Ectodermal cell (in vitro differentiated cells): Measurements from ENCODE around the gene FADS1. TPM values are rescaled to one million over a fixed set of nuclear protein-coding genes. Genes with fewer than 3 reads are reported as not detected.

ENCODE experiments used
- H3K27ac ChIP-seq: 2 replicates; pipeline ENCODE4 v1.7.0; 2013; ENCODE audit warnings: mild to moderate bottlenecking, low read depth, low read length; ENCODE audit not compliant: insufficient read depth, poor library complexity, severe bottlenecking
- H3K27me3 ChIP-seq: 2 replicates; pipeline ENCODE4 v1.7.0; 2013; ENCODE audit warnings: mild to moderate bottlenecking, low read length; ENCODE audit not compliant: insufficient read depth, control insufficient read depth, poor library complexity, severe bottlenecking
- H3K36me3 ChIP-seq: one replicate; pipeline ENCODE4 v1.7.0; 2013; ENCODE audit warnings: low read length; ENCODE audit not compliant: control insufficient read depth, insufficient read depth
- H3K4me1 ChIP-seq: one replicate; pipeline ENCODE4 v1.7.0; 2013; ENCODE audit warnings: low read length; ENCODE audit not compliant: control insufficient read depth, insufficient read depth
- H3K4me3 ChIP-seq: 2 replicates; pipeline ENCODE4 v1.7.0; 2013; ENCODE audit warnings: low read depth, low read length, control low read depth; ENCODE audit not compliant: insufficient read depth
- H3K9me3 ChIP-seq: 2 replicates; pipeline ENCODE4 v1.7.0; 2013; ENCODE audit warnings: mild to moderate bottlenecking, low read length, moderate library complexity; ENCODE audit not compliant: control insufficient read depth
- WGBS, 2 experiments: methylation state at CpG; one replicate each; pipeline ENCODE4 v1.1.7; 2013; ENCODE audit warnings: missing lambda C conversion rate in 2 of 2; 5-methylcytosine and 5-hydroxymethylcytosine counted together
- polyA plus RNA-seq, 4 experiments: library from polyadenylated mRNA; stranded (reverse); fragments of 50-300 nt; gene quantifications; one replicate each; pipeline ENCODE4 v1.2.3, GENCODE V29; 2013

FADS1 gene
- 186 TPM for polyA plus RNA-seq (2013, experiment 1 of 4)
- 204 TPM for polyA plus RNA-seq (2013, experiment 2 of 4)
- polyA plus RNA-seq (2013, experiment 3 of 4), result 123 TPM
- 136 TPM for polyA plus RNA-seq (2013, experiment 4 of 4)

DNA sequence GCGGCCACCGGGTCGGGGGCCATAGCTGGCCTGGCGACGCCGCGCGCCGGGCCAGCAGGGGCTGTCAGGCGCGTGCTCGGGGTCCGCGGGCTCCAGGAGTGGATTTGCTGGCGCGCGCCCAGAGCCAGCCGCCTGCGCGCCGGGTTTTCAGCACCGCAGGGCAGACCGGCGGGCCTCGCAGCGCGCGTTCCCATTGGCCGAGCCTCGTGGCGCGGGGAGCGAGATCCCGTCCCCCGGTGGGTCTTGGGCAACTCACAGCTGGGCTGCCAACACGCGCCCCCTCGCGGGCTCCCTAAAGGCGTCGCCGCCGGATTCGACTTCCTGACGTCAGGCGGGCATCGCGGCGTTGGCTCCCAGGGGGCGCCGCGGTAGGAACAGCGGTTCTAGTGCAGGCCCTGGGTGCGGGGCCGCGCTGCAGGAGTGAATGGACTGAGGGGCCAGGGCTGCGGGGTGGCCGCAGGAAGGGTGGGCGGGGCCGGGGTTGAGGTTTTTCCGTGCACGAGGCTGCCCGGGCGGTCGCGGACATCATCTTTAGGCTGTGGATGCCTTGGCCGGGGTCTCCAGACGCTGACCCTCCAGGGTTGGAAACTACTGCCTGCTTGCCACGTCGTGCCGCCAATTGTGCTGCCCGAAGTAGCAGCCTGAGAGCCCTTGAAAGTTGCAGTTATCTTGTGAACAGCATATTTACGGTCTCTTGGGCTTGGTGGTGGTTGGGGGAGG lies at the start of gene FADS1:
Gene FADS1 (minus strand): TSS at position 268 of the 720 bp plus-strand sequence. CDS start 74 bp downstream, at position 194.
- H3K36me3 ChIP-seq, result peaks cover 23% of the 10 kb centered on the region
- WGBS, 2 experiments, result 0 to 1% methylated on average over 73 of the region's 73 CpGs
- H3K9me3 ChIP-seq, result no peaks in the 10 kb centered on the region
- H3K4me1 ChIP-seq, result no peaks in the 10 kb centered on the region
- H3K27me3 ChIP-seq, result no peaks in the 10 kb centered on the region
- H3K4me3 ChIP-seq, result peak within 1 kb of the TSS; percentile 86
- H3K27ac ChIP-seq, result peak within 1 kb of the TSS; percentile 96

DNA sequence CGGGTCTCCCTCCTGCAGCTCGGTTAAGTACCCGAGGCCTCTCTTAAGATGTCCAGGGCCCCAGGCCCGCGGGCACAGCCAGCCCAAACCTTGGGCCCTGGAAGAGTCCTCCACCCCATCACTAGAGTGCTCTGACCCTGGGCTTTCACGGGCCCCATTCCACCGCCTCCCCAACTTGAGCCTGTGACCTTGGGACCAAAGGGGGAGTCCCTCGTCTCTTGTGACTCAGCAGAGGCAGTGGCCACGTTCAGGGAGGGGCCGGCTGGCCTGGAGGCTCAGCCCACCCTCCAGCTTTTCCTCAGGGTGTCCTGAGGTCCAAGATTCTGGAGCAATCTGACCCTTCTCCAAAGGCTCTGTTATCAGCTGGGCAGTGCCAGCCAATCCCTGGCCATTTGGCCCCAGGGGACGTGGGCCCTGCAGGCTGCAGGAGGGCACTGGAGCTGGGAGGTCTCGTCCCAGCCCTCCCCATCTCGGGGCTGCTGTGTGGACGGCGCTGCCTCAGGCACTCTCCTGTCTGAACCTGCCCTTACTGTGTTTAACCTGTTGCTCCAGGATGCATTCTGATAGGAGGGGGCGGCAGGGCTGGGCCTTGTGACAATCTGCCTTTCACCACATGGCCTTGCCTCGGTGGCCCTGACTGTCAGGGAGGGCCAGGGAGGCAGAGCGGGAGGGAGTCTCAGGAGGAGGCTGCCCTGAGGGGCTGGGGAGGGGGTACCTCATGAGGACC lies 49.6 kb upstream of the FADS1 start:
- Histone ChIP-seq H3K4me1 (no peaks in the 10 kb centered on the region), H3K27me3 (peaks cover 3% of the 10 kb centered on the region), H3K36me3 (peaks cover 35% of the 10 kb centered on the region), H3K27ac (no peak overlapping the region), H3K9me3 (no peaks in the 10 kb centered on the region), H3K4me3 (no peak overlapping the region)
- 91 to 92% methylated on average over 18 of the region's 18 CpGs for WGBS, 2 experiments

DNA sequence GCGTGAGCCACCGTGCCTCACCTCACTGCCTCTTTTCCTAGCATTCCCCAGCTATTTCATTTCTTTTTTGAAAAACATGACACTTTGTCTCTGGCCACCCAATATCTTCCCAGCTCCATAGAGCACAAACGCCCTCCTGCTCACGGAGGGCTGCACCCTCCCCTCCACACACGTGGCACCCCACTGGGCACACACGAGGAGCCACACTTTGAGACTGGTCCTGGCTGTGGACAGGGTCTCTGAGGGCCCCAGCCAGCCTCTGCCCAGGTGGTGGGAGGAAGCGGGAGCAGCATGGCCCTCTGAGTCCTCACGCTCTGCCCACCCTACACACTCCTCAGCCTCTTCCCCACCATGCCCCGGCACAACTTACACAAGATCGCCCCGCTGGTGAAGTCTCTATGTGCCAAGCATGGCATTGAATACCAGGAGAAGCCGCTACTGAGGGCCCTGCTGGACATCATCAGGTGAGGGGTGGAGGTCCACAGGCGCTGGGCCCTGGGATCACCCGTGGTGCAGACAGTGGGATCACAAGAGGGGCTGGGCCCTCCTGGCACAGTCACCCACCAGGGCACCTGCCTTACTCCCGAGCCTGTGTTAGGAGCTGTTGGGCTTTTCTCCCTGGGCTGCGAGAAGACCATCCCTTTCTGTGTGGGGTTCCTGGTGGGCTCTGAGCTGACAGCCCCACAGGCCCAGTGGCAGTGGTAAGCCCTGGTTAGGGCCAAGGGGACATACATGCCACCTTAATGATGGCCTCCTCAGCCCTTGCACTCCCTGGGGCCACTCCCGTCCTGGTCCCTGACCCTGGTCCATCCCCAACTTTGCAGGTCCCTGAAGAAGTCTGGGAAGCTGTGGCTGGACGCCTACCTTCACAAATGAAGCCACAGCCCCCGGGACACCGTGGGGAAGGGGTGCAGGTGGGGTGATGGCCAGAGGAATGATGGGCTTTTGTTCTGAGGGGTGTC lies 48.3 kb upstream of the FADS1 start:
- Histone ChIP-seq H3K27me3 (no peaks in the 10 kb centered on the region), H3K4me3 (no peak overlapping the region), H3K27ac (no peak overlapping the region), H3K9me3 (no peaks in the 10 kb centered on the region), H3K4me1 (no peaks in the 10 kb centered on the region), H3K36me3 (peaks cover 43% of the 10 kb centered on the region)
- WGBS, 2 experiments, result 94 to 97% methylated on average over 20 of the region's 20 CpGs

DNA sequence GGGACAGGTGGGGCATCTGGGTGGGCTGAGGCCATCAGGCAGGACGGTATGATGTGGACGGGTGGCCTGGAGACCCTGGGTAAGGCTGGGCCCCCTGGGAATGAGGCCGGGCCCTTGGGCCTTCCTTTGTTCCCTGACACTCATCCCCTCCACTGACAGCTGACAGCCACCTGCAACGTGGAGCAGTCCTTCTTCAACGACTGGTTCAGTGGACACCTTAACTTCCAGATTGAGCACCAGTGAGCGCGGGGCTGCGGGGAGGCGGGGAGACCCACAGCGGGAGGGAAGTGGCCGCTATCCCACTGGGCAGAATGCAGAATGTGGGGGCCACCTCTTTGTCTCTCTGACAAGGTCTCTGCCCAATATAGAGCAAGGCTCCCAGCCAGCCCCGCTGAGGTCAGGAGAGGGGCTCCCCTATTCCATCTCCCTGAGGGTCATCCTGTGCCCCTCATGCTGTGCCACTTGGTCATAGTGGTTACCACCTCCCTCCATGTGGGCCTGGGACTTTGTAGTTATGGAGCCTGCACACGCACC lies 46.8 kb upstream of the FADS1 start:
- no peak overlapping the region for H3K27ac ChIP-seq
- no peaks in the 10 kb centered on the region for H3K9me3 ChIP-seq
- H3K27me3 ChIP-seq, result no peaks in the 10 kb centered on the region
- 95 to 96% methylated on average over 13 of the region's 13 CpGs for WGBS, 2 experiments
- peaks cover 53% of the 10 kb centered on the region for H3K36me3 ChIP-seq
- H3K4me1 ChIP-seq, result no peaks in the 10 kb centered on the region
- no peak overlapping the region for H3K4me3 ChIP-seq

DNA sequence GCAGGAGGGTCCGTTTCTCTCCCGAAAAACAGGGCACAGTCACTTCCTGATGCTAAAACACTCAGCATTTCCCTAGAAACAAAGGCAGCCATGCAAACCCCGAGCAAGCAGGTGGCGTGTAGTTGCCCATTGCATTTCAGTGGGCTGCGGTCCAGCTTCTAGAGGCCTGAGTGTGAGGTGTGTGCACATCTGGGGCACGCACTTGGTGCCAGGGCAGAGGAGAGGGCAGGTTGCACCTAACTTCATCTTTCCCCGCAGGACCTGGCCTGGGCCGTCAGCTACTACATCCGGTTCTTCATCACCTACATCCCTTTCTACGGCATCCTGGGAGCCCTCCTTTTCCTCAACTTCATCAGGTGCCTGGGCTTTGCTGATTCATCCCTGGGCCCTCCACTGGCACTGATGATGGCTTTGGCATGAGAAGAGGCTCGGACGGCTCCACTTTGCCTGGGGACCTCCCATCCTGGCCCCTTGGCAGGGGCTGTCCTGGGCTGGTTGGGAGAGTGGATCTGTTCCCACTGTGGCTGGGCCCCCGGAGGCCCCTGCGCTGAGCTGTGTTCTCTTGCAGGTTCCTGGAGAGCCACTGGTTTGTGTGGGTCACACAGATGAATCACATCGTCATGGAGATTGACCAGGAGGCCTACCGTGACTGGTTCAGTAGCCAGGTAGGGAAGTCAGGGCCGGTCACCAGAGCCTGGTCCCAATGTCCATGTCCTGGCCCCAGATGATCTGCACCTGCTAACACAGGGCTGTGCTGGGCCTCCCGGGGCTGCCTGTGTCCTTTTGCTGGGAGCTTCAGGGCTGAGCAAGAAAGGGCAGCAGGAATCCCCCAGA lies 46.1 kb upstream of the FADS1 start:
- H3K9me3 ChIP-seq, result no peaks in the 10 kb centered on the region
- H3K4me3 ChIP-seq, result no peak overlapping the region
- H3K27ac ChIP-seq, result no peak overlapping the region
- H3K4me1 ChIP-seq, result no peaks in the 10 kb centered on the region
- WGBS, 2 experiments, result 95% methylated on average over 18 of the region's 18 CpGs
- H3K36me3 ChIP-seq, result peaks cover 56% of the 10 kb centered on the region
- H3K27me3 ChIP-seq, result no peaks in the 10 kb centered on the region

DNA sequence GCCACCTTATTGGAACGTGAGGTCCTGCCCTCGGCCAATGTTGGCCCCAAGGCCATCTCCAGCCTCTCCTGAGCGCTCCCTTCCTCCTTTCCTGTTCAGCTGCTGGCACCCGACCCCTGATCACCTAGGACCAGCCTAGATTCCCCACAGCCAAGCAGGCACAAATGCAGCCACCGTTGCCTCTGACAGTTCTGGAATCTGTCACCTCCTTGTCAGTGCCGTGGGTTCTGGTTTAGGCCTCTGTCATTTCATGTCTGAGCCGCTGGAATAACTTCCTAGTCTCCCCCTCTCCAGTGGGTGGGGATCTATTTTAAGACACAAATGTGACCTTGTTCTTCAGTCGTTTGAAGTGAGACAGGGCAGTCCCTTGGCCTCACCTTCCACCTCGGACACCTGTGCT lies 44.8 kb upstream of the FADS1 start:
- no peaks in the 10 kb centered on the region for H3K9me3 ChIP-seq
- no peak overlapping the region for H3K4me3 ChIP-seq
- 88 to 89% methylated on average over 9 of the region's 9 CpGs for WGBS, 2 experiments
- peaks cover 68% of the 10 kb centered on the region for H3K36me3 ChIP-seq
- no peaks in the 10 kb centered on the region for H3K4me1 ChIP-seq
- no peaks in the 10 kb centered on the region for H3K27me3 ChIP-seq
- no peak overlapping the region for H3K27ac ChIP-seq

DNA sequence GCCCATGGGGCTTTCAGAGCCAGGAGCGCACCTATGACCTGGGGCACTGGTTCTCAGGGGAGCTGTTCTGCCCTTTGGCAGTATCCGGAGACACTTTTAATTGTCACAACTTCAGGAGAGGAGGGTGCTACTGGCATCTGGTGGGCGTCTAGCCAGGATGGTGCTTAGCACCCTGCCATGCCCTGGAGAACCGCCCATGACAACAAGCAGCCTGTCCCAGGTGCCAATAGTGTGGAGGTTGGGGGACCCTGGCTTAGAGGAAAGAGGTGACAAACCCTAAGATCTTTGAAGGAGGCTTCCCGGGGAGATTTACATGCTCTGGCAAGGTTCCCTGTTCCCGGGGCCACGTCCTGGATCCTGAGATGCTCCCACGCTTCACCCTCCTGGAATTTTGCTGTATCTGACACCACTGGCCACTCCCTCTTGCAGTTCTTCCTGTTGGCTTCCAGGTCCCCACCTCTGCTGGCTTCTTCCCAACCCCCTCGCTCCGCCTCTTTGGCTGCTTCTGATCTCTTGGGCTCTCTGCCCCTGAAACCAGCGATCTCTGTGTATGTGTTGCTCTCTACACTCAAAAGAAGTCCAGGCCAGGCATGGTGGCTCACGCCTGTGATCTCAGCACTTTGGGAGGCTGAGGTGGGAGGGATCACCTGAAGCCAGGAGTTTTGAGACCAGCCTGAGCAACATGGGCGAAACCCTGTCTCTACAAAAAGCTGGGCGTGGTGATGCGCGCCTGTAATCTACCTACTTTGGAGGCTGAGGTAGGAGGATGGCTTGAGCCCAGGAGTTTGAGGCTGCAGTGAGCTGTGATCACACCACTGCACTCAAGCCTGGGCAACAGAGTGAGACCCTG lies 43.5 kb upstream of the FADS1 start:
- H3K4me1 ChIP-seq, result no peaks in the 10 kb centered on the region
- no peaks in the 10 kb centered on the region for H3K9me3 ChIP-seq
- no peak overlapping the region for H3K4me3 ChIP-seq
- H3K27ac ChIP-seq, result no peak overlapping the region
- peaks cover 70% of the 10 kb centered on the region for H3K36me3 ChIP-seq
- no peaks in the 10 kb centered on the region for H3K27me3 ChIP-seq
- 95 to 96% methylated on average over 16 of the region's 16 CpGs for WGBS, 2 experiments

DNA sequence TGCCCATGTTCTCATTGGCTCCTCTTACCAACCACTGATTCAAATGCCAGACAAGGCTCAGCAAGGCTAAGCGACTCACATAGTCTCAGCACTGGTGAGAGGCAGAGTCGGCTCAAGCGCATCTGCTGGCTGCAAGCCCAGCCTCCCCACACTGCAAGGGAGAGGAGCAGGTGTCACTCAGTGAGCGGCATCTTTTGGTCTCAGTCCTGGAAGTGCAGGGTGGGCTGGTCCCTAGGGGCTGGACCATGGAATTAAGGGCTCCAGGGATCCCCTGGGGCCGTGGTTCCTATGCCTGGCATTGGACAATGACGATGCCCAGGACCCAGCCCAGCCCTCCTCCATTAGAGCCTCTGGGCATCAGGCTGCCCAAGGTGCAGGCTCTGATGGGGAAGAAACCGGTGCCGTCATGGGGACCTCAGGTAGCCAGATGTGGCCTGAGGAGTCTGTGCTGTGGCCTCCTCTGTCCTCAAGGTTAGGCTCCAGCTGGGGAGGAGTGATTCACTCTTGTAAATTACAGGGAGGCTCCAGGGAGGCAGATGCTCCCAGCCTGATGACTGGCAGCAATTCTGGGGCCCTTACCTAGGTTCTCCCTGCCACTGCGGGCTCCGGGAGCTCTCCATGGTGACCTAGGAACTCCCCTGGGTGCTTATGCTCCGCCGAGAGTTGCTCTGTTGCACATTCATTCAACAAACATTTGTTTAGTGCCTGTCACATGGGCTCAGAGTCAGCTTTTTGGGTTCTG lies 39.3 kb upstream of the FADS1 start:
- no peaks in the 10 kb centered on the region for H3K4me1 ChIP-seq
- no peak overlapping the region for H3K4me3 ChIP-seq
- H3K27ac ChIP-seq, result no peak overlapping the region
- peaks cover 71% of the 10 kb centered on the region for H3K36me3 ChIP-seq
- H3K9me3 ChIP-seq, result no peaks in the 10 kb centered on the region
- H3K27me3 ChIP-seq, result no peaks in the 10 kb centered on the region
- 94 to 95% methylated on average over 12 of the region's 12 CpGs for WGBS, 2 experiments
